Mucosa of descending colon (tissue), 3 donors: ENCODE data around the gene FBXL22. TPM values are rescaled to one million over a fixed set of nuclear protein-coding genes. Genes with fewer than 3 reads are reported as not detected.

Experiments used
- ATAC-seq: fragments of 200-7000 bp; cut with Tn5 transposase; one replicate; pipeline ENCODE4 v1.9.1; 2020; ENCODE audit warnings: mild to moderate bottlenecking, moderate library complexity
- DNase-seq, 3 donors: peaks; one replicate each; pipeline ENCODE4 v3.0.0-alpha.2; 2020
- H3K36me3 ChIP-seq: fragments of 200-600 bp; one replicate; pipeline ENCODE4 v1.8.0; 2021; ENCODE audit warnings: low read depth, mild to moderate bottlenecking
- H3K4me1 ChIP-seq: fragments of 200-600 bp; one replicate; pipeline ENCODE4 v1.8.0; 2021; ENCODE audit warnings: low read depth, mild to moderate bottlenecking
- H3K4me3 ChIP-seq: fragments of 200-600 bp; one replicate; pipeline ENCODE4 v1.8.0; 2021; ENCODE audit warnings: mild to moderate bottlenecking
- H3K9me3 ChIP-seq: fragments of 200-600 bp; one replicate; pipeline ENCODE4 v1.8.0; 2021; ENCODE audit warnings: mild to moderate bottlenecking
- intact Hi-C, 2 donors: fragments of 100-400 bp; cut with DNase I in 1 of 2; cut with micrococcal nuclease in 1 of 2; formaldehyde crosslinking; loops; one replicate each; pipeline versions ENCODE4 v1.11.0 to v1.11.1; 2022; cut with DNase I, micrococcal nuclease
- total RNA-seq, 3 donors: library from RNA; stranded (reverse); fragmentation: NEBNext Ultra II Directional in 2 of 3; extraction: Animal tissue kit (Norgen Biotek cat#: 25700) in 2 of 3; gene quantifications; one replicate each; pipeline versions ENCODE4 v1.2.1 to v1.2.4, GENCODE V29; 2021 to 2023
- TF ChIP-seq, protein P1 (sequence below): fragments of 200-600 bp; IDR thresholded peaks from one replicate; pipeline ENCODE4 v1.8.0; 2022; ENCODE audit warnings: antibody characterized with exemption, mild to moderate bottlenecking
- donor health status: DM: no; HTN: no; CAD: no; lungs with moderate emphysema.
- donor health status: DM: no; HTN: no; CAD: no.
- donor health status: DM: no; HTN: yes; CAD: no.

The FBXL22 gene
- total RNA-seq, 3 donors from 2014 or later: 4.2 to 37.5 (median 5.1) TPM

DNA sequence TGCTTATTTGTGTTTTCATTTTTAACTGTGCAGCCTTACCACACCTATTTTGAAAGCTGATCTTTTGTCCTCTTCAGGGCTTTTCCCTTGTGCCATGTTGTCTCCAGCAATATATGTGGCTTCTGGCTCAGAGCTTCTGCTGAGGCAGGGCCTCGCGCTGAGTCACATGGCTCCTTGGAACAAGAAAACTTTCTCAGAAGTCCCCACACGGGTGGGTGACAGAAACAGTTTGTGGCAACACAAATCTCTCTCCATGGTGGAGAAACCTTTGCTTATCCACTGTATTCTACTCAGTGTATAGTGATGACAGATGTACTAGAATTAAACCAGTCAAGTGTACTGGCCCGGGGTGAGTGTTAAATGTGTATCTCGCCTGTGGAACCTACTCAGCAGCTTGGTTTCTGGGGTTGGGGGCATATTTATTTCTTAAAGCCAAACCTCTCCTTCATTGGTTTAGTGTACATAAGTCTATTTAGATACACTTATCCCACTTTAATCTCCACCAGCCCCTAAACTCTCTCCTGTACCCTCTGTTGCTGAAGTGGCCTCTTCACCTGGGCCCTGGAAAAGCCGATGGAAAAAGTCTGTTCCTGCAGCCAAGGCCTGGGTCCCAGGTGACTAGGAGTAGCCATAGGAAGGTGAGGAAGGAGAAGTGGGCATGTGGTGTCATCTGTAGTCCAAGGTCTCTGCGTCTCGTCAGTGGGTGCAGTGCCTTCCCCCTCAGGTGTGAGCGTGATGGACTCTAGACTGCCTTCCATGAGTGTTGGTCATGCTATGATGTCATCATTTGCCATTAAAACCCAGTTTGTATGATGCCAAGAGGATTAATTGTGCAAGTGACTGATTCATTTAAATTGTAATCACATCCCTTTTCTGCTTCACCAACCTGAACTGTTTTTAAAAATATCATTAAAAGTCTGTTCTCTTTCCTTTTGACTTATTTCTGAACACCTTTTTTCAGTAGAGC is 3.2 kb upstream of the FBXL22 start:
- DNase-seq (no peak), ATAC-seq (no peak)
- Histone ChIP-seq H3K36me3 (peaks cover 7% of the 10 kb centered on the region), H3K4me3 (no peak overlapping the region), H3K4me1 (peaks cover 32% of the 10 kb centered on the region), H3K9me3 (no peaks in the 10 kb centered on the region)
- intact Hi-C loops: no loop called here
- TF ChIP-seq, protein P1, sequence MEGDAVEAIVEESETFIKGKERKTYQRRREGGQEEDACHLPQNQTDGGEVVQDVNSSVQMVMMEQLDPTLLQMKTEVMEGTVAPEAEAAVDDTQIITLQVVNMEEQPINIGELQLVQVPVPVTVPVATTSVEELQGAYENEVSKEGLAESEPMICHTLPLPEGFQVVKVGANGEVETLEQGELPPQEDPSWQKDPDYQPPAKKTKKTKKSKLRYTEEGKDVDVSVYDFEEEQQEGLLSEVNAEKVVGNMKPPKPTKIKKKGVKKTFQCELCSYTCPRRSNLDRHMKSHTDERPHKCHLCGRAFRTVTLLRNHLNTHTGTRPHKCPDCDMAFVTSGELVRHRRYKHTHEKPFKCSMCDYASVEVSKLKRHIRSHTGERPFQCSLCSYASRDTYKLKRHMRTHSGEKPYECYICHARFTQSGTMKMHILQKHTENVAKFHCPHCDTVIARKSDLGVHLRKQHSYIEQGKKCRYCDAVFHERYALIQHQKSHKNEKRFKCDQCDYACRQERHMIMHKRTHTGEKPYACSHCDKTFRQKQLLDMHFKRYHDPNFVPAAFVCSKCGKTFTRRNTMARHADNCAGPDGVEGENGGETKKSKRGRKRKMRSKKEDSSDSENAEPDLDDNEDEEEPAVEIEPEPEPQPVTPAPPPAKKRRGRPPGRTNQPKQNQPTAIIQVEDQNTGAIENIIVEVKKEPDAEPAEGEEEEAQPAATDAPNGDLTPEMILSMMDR: no peak

DNA sequence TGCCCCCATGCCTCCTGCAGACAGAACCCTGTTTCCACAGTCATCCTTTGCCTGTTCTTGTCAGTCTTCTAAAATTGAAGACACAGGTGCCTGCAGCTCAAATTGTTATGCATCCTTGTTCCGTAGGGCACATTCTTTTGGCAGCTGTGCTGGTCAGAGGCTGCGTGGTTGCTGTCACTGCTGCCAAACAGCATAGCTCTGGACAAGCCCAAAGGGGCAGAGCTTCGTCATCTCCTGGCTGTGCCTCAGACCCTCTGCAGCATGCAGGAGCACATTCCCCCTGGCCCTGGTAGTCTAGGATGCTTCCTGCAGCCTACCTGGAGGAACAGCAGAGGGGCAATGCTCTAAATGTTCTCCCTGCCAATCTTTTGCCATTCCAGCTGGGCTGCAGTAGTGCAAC is 2.1 kb upstream of the FBXL22 start:
- Histone ChIP-seq H3K36me3 (peaks cover 5% of the 10 kb centered on the region), H3K4me1 (peaks cover 34% of the 10 kb centered on the region), H3K9me3 (no peaks in the 10 kb centered on the region), H3K4me3 (no peak overlapping the region)
- no peak for ATAC-seq
- intact Hi-C loops: loop anchor here in 1 of 2 donors (5.0 kb wide), 1 partner anchor 108 kb away; no protein-coding TSS in a partner anchor
- no peak for DNase-seq
- TF ChIP-seq, protein P1: no peak

DNA sequence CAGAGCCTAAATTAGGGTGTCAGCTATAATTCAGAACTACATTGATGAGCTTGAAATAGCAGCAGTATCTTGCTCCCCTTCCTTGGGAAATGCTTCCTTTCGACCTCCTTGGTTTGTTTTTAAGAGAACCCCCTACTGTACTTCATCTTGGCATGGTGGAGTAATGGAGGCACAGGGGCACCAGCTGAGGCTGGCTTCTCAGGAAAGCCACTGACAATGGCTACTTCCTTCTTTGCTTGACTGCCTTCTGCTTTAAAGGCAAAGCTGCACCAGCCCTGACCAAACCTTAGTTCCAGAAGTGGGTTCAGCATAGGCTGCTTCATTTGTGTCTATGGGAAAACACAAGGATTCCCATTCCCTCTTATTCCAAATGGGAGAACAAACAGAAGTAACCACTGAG is 1.5 kb upstream of the FBXL22 start:
- DNase-seq (no peak), ATAC-seq (no peak)
- TF ChIP-seq, protein P1: no peak
- peaks cover 34% of the 10 kb centered on the region for H3K4me1 ChIP-seq
- no peak overlapping the region for H3K4me3 ChIP-seq
- no peaks in the 10 kb centered on the region for H3K9me3 ChIP-seq
- intact Hi-C loops: loop anchor here in 1 of 2 donors (5.0 kb wide), 1 partner anchor 108 kb away; no protein-coding TSS in a partner anchor
- H3K36me3 ChIP-seq: no peaks in the 10 kb centered on the region

DNA sequence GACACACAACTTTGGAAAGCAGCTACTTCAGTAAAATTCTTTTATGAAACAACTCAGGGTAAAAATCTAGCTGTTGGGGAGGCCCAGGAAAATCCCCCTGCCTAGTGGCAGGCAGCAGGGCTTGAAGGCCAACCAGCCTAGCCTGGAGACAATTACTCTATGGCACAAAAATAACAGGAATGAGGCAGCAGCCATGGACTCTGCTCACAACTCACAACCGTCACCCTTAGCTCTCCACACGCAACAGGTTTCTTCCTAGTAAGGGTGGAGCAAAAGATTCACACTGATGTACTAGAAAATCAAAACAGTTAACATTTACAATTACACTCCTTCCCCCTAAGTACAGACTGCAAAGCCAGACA is 530 bp upstream of the FBXL22 start:
- Histone ChIP-seq H3K4me3 (no peak overlapping the region), H3K9me3 (no peaks in the 10 kb centered on the region), H3K4me1 (peaks cover 37% of the 10 kb centered on the region), H3K36me3 (no peaks in the 10 kb centered on the region)
- no peak for ATAC-seq
- DNase-seq: no peak
- TF ChIP-seq, protein P1: no peak
- intact Hi-C loops: loop anchor here in 1 of 2 donors (5.0 kb wide), 1 partner anchor 109 kb away; no protein-coding TSS in a partner anchor

DNA sequence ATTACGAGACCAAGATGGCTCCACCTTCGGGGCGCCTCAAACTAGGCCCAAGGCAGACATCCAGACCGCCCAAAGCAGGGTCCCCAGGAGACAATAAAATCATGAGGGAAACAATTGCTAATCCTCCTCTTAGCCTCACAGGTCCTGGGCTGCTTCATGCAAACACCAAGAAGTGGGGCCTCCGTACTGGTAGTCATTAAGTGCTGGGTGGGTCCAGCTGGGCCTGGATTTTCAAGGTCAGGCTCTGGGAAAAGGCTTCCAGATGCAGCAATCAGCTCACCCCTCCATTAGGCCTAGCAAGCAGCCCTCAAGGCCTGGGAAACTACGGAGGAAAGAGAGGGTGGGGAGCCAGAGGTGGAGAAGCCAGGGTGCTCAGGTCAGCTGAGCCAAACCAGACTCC is 634 bp downstream of the FBXL22 start:
- no peaks in the 10 kb centered on the region for H3K36me3 ChIP-seq
- intact Hi-C loops: loop anchor here in 1 of 2 donors (5.0 kb wide), 1 partner anchor 111 kb away; no protein-coding TSS in a partner anchor
- H3K4me3 ChIP-seq: no peak overlapping the region
- ATAC-seq (no peak), DNase-seq (no peak)
- H3K4me1 ChIP-seq: peaks cover 37% of the 10 kb centered on the region
- TF ChIP-seq, protein P1: no peak
- H3K9me3 ChIP-seq: no peaks in the 10 kb centered on the region
